HG02973 (cell line): ENCODE data around the gene MYF6.

Source experiments
- ATAC-seq: cut with Tn5 transposase; IDR thresholded peaks from one replicate; pipeline ENCODE4 v1.9.1; 2021; ENCODE audit warnings: moderate library complexity; ENCODE audit not compliant: unreplicated experiment

MYF6 gene

GRCh38 chr12:80702889-80703805, 4.3 kb upstream of the MYF6 start:
- peak; percentile 87 for ATAC-seq

- ATAC-seq, result no peak
These were observed 3.0 kb upstream of the MYF6 start for GRCh38 chr12:80704420-80704819.

- ATAC-seq, result no peak
These were observed 410 bp downstream of the MYF6 start for GRCh38 chr12:80707830-80708258.

- no peak for ATAC-seq
These were observed 983 bp downstream of the MYF6 start for GRCh38 chr12:80708259-80708974.

- ATAC-seq, result no peak
These were observed 1.5 kb downstream of the MYF6 start for GRCh38 chr12:80708975-80709328.

GRCh38 chr12:80709811-80710726, 2.6 kb downstream of the MYF6 start:
- peak; percentile 69 for ATAC-seq

GRCh38 chr12:80710727-80711449, 3.5 kb downstream of the MYF6 start:
- peak; percentile 24 for ATAC-seq

- no peak for ATAC-seq
These were observed 4.4 kb downstream of the MYF6 start for GRCh38 chr12:80711866-80712265.

- no peak for ATAC-seq
These were observed 5.4 kb downstream of the MYF6 start for GRCh38 chr12:80712866-80713265.

- ATAC-seq, result no peak
These were observed 6.0 kb downstream of the MYF6 start for GRCh38 chr12:80713419-80713818.

GRCh38 chr12:80714055-80714454, 6.6 kb downstream of the MYF6 start:
- no peak for ATAC-seq

- ATAC-seq, result no peak
These were observed 7.4 kb downstream of the MYF6 start for GRCh38 chr12:80714846-80715245.

GRCh38 chr12:80715713-80716249, 8.3 kb downstream of the MYF6 start:
- no peak for ATAC-seq

GRCh38 chr12:80716696-80717469, 9.4 kb downstream of the MYF6 start, which contains the start of gene MYF5:
Gene MYF5 (plus strand): TSS chr12:80716912. CDS start chr12:80717064, 152 bp downstream.
- no peak for ATAC-seq

GRCh38 chr12:80717856-80718255, 10.4 kb downstream of the MYF6 start:
- no peak for ATAC-seq

GRCh38 chr12:80720516-80720915, 13.1 kb downstream of the MYF6 start:
- ATAC-seq, result no peak

- ATAC-seq, result no peak
These were observed 13.9 kb downstream of the MYF6 start for GRCh38 chr12:80721326-80721725.

GRCh38 chr12:80745851-80746505, 38.5 kb downstream of the MYF6 start:
- ATAC-seq, result no peak

GRCh38 chr12:80747800-80748199, 40.4 kb downstream of the MYF6 start:
- ATAC-seq, result no peak
